Measurements from ENCODE around the gene LTA4H.

LTA4H gene

GRCh38 chr12:96048393-96048969 is 13.1 kb upstream of the LTA4H start:
- no peak for DNase-seq (ENCODE audit: low read depth, low spot score)
- Histone ChIP-seq H3K4me3 (ENCODE audit: insufficient read length, low read depth) (no peak overlapping the region), H3K27me3 (ENCODE audit: insufficient read depth, insufficient read length) (no peaks in the 10 kb centered on the region), H3K9me3 (ENCODE audit: insufficient read depth, low read length) (peaks cover 14% of the 10 kb centered on the region; the same call in 1 of the 2 replicates), H3K4me1 (ENCODE audit: insufficient read depth, insufficient read length) (no peaks in the 10 kb centered on the region), H3K9ac (ENCODE audit: insufficient read length, low read depth) (no peak overlapping the region), H3K36me3 (ENCODE audit: insufficient read depth, insufficient read length, low read length) (no peaks in the 10 kb centered on the region)
- TF ChIP-seq ZNF274 (IDR thresholded peaks at IDR 0.05; ENCODE audit: low read depth, low read length), result no peak
- no peak for TF ChIP-seq YY1 (IDR thresholded peaks at IDR 0.05; ENCODE audit: insufficient read depth, insufficient read length)
- TF ChIP-seq SUZ12 (IDR thresholded peaks at IDR 0.05; ENCODE audit: extremely low read depth, insufficient read depth, insufficient read length), result no peak

GRCh38 chr12:96047229-96048211 is 12.1 kb upstream of the LTA4H start:
- TF ChIP-seq YY1 (IDR thresholded peaks at IDR 0.05; ENCODE audit: insufficient read depth, insufficient read length), result no peak
- TF ChIP-seq ZNF274 (IDR thresholded peaks at IDR 0.05; ENCODE audit: low read depth, low read length), result no peak
- no peak for TF ChIP-seq SUZ12 (IDR thresholded peaks at IDR 0.05; ENCODE audit: extremely low read depth, insufficient read depth, insufficient read length)
- no peaks in the 10 kb centered on the region for H3K4me1 ChIP-seq (ENCODE audit: insufficient read depth, insufficient read length)
- H3K9me3 ChIP-seq (ENCODE audit: insufficient read depth, low read length), result peaks cover 4% of the 10 kb centered on the region; the same call in 1 of the 2 replicates
- H3K9ac ChIP-seq (ENCODE audit: insufficient read length, low read depth), result no peak overlapping the region
- H3K4me3 ChIP-seq (ENCODE audit: insufficient read length, low read depth), result no peak overlapping the region
- H3K36me3 ChIP-seq (ENCODE audit: insufficient read depth, insufficient read length, low read length), result no peaks in the 10 kb centered on the region
- DNase-seq (ENCODE audit: low read depth, low spot score), result no peak
- H3K27me3 ChIP-seq (ENCODE audit: insufficient read depth, insufficient read length), result no peaks in the 10 kb centered on the region

GRCh38 chr12:96046543-96047228 is 11.3 kb upstream of the LTA4H start:
- DNase-seq (ENCODE audit: low read depth, low spot score), result no peak
- H3K27me3 ChIP-seq (ENCODE audit: insufficient read depth, insufficient read length), result no peaks in the 10 kb centered on the region
- no peak overlapping the region for H3K4me3 ChIP-seq (ENCODE audit: insufficient read length, low read depth)
- H3K4me1 ChIP-seq (ENCODE audit: insufficient read depth, insufficient read length), result no peaks in the 10 kb centered on the region
- H3K36me3 ChIP-seq (ENCODE audit: insufficient read depth, insufficient read length, low read length), result no peaks in the 10 kb centered on the region
- H3K9me3 ChIP-seq (ENCODE audit: insufficient read depth, low read length), result no peaks in the 10 kb centered on the region
- TF ChIP-seq YY1 (IDR thresholded peaks at IDR 0.05; ENCODE audit: insufficient read depth, insufficient read length) (no peak), ZNF274 (IDR thresholded peaks at IDR 0.05; ENCODE audit: low read depth, low read length) (no peak), SUZ12 (IDR thresholded peaks at IDR 0.05; ENCODE audit: extremely low read depth, insufficient read depth, insufficient read length) (no peak)
- no peak overlapping the region for H3K9ac ChIP-seq (ENCODE audit: insufficient read length, low read depth)

GRCh38 chr12:96045566-96045965 is 10.2 kb upstream of the LTA4H start:
- H3K9ac ChIP-seq (ENCODE audit: insufficient read length, low read depth), result no peak overlapping the region
- no peak overlapping the region for H3K4me3 ChIP-seq (ENCODE audit: insufficient read length, low read depth)
- TF ChIP-seq SUZ12 (IDR thresholded peaks at IDR 0.05; ENCODE audit: extremely low read depth, insufficient read depth, insufficient read length) (no peak), ZNF274 (IDR thresholded peaks at IDR 0.05; ENCODE audit: low read depth, low read length) (no peak), YY1 (IDR thresholded peaks at IDR 0.05; ENCODE audit: insufficient read depth, insufficient read length) (no peak)
- no peaks in the 10 kb centered on the region for H3K27me3 ChIP-seq (ENCODE audit: insufficient read depth, insufficient read length)
- H3K9me3 ChIP-seq (ENCODE audit: insufficient read depth, low read length), result no peaks in the 10 kb centered on the region
- no peak for DNase-seq (ENCODE audit: low read depth, low spot score)
- H3K4me1 ChIP-seq (ENCODE audit: insufficient read depth, insufficient read length), result no peaks in the 10 kb centered on the region
- H3K36me3 ChIP-seq (ENCODE audit: insufficient read depth, insufficient read length, low read length), result no peaks in the 10 kb centered on the region

- H3K27me3 ChIP-seq (ENCODE audit: insufficient read depth, insufficient read length), result no peaks in the 10 kb centered on the region
- H3K4me1 ChIP-seq (ENCODE audit: insufficient read depth, insufficient read length), result no peaks in the 10 kb centered on the region
Measured at GRCh38 chr12:96044943-96045290, 9.5 kb upstream of the LTA4H start.

GRCh38 chr12:96044017-96044942 is 8.9 kb upstream of the LTA4H start:
- Histone ChIP-seq H3K27me3 (ENCODE audit: insufficient read depth, insufficient read length) (no peaks in the 10 kb centered on the region), H3K4me3 (ENCODE audit: insufficient read length, low read depth) (no peak overlapping the region), H3K9me3 (ENCODE audit: insufficient read depth, low read length) (no peaks in the 10 kb centered on the region), H3K36me3 (ENCODE audit: insufficient read depth, insufficient read length, low read length) (no peaks in the 10 kb centered on the region), H3K4me1 (ENCODE audit: insufficient read depth, insufficient read length) (no peaks in the 10 kb centered on the region), H3K9ac (ENCODE audit: insufficient read length, low read depth) (no peak overlapping the region)
- TF ChIP-seq ZNF274 (IDR thresholded peaks at IDR 0.05; ENCODE audit: low read depth, low read length) (no peak), SUZ12 (IDR thresholded peaks at IDR 0.05; ENCODE audit: extremely low read depth, insufficient read depth, insufficient read length) (no peak), YY1 (IDR thresholded peaks at IDR 0.05; ENCODE audit: insufficient read depth, insufficient read length) (no peak)
- no peak for DNase-seq (ENCODE audit: low read depth, low spot score)

More at GRCh38 chr12:96044943-96045290, 9.5 kb upstream of the LTA4H start:
- no peak overlapping the region for H3K9ac ChIP-seq (ENCODE audit: insufficient read length, low read depth)
- H3K9me3 ChIP-seq (ENCODE audit: insufficient read depth, low read length), result no peaks in the 10 kb centered on the region
- no peak for DNase-seq (ENCODE audit: low read depth, low spot score)
- no peak for TF ChIP-seq SUZ12 (IDR thresholded peaks at IDR 0.05; ENCODE audit: extremely low read depth, insufficient read depth, insufficient read length)
- no peak for TF ChIP-seq ZNF274 (IDR thresholded peaks at IDR 0.05; ENCODE audit: low read depth, low read length)
- no peak for TF ChIP-seq YY1 (IDR thresholded peaks at IDR 0.05; ENCODE audit: insufficient read depth, insufficient read length)
- no peaks in the 10 kb centered on the region for H3K36me3 ChIP-seq (ENCODE audit: insufficient read depth, insufficient read length, low read length)
- no peak overlapping the region for H3K4me3 ChIP-seq (ENCODE audit: insufficient read length, low read depth)

Measured in NT2/D1 (cell line).